Kidney (tissue), 14 donors: Measurements from ENCODE around the gene LRTM2. TPM values are rescaled to one million over a fixed set of nuclear protein-coding genes. Genes with fewer than 3 reads are reported as not detected.

Experiments used
- DNase-seq, 5 donors: peaks; one replicate each; pipeline ENCODE4 v3.0.0-alpha.2; 2013 to 2020
- FAIRE-seq: peaks from 2 replicates; lab custom pipeline; 2012; peaks lifted over from hg19 to GRCh38; lab: Jason Lieb, UNC
- H3K27ac ChIP-seq, 2 donors: one replicate each; pipeline ENCODE4 v1.7.0; 2013; ENCODE audit warnings: low read depth in 2 of 2, low read length in 2 of 2, inconsistent platforms in 1 of 2
- H3K27me3 ChIP-seq: one replicate; pipeline ENCODE4 v1.7.1; 2013; ENCODE audit warnings: low read length, inconsistent platforms; ENCODE audit not compliant: control insufficient read depth, insufficient read depth
- H3K36me3 ChIP-seq, 3 donors: one replicate each; pipeline versions ENCODE4 v1.7.0 to v1.7.1; 2013; ENCODE audit warnings: low read length in 3 of 3, control low read depth in 1 of 3, inconsistent platforms in 1 of 3; ENCODE audit not compliant: insufficient read depth in 3 of 3, control insufficient read depth in 2 of 3
- H3K4me1 ChIP-seq, 3 donors: one replicate each; pipeline versions ENCODE4 v1.7.0 to v1.7.1; 2013; ENCODE audit warnings: low read length in 3 of 3, inconsistent platforms in 1 of 3, low read depth in 1 of 3; ENCODE audit not compliant: control insufficient read depth in 2 of 3, insufficient read depth in 2 of 3
- H3K4me3 ChIP-seq, 3 donors: one replicate each; pipeline versions ENCODE4 v1.7.0 to v1.8.1; 2013; ENCODE audit warnings: low read length in 3 of 3, control low read depth in 1 of 3, inconsistent platforms in 1 of 3
- H3K9ac ChIP-seq, 3 donors: one replicate each; pipeline versions ENCODE4 v1.7.0 to v1.7.1; 2013; ENCODE audit warnings: low read length in 3 of 3, control low read depth in 1 of 3, inconsistent platforms in 1 of 3
- H3K9me3 ChIP-seq, 3 donors: one replicate each; pipeline versions ENCODE4 v1.7.0 to v1.7.1; 2013; ENCODE audit warnings: low read length in 3 of 3, control low read depth in 1 of 3, inconsistent platforms in 1 of 3; ENCODE audit not compliant: control insufficient read depth in 2 of 3, insufficient read depth in 1 of 3
- intact Hi-C: fragments of 100-400 bp; cut with DNase I; formaldehyde crosslinking; loops from one replicate; pipeline ENCODE4 v1.11.1; 2022
- polyA plus RNA-seq: library from polyadenylated mRNA; stranded (reverse); fragments of 350-450 nt; fragmentation: Illumina TruSeq; extraction: RNeasy Lipid Tissue Mini Kit (QIAGEN cat#74804); gene quantifications from one replicate; pipeline ENCODE4 v1.2.3, GENCODE V29; 2014; ENCODE audit warnings: low read depth, low replicate concordance; ENCODE audit not compliant: insufficient read depth
- total RNA-seq: library from RNA; stranded (reverse); fragmentation: NEBNext Ultra II Directional; extraction: Animal tissue kit (Norgen Biotek cat#: 25700); gene quantifications from one replicate; pipeline ENCODE4 v1.2.1, GENCODE V29; 2021
- TF ChIP-seq, protein P1 (sequence below): IDR thresholded peaks from 3 replicates; pipeline ENCODE4 v1.5.1; 2012; ENCODE audit warnings: mild to moderate bottlenecking, moderate library complexity, borderline replicate concordance; ENCODE audit not compliant: insufficient read depth; ENCODE audit errors: extremely low read depth
- donor health status: control.
- donor health status: control.
- donor health status: control.
- donor health status: control.
- donor health status: control.
- donor health status: DM: yes; HTN: yes; CAD: no.
- donor health status: Normal renal cell carcinoma (clear cell type).

Gene LRTM2
- total and polyA plus RNA-seq, 2 donors from 2014 or later: not detected

DNA sequence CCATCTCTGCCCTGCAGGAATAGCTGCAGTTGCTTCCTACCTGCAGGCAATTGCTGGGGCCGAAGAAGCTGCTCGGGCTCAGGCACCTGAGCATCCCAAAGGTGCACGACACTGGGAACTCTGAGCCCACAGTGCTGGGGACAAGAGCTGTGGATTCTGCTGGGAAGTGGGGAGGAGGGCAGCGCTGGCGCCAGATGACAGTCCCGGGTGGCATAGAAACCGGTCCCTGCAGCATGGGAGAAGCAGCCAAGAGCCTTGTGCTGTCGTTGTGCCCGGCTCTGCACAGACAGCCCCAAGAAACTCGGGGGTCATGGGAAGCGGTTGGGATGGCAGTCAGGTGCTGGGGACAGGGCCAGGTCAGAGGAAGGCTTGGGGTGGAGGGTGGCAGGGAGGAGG lies 529 bp downstream of the LRTM2 start:
- no peaks in the 10 kb centered on the region for H3K36me3 ChIP-seq
- H3K4me1 ChIP-seq: no peaks in the 10 kb centered on the region
- FAIRE-seq (no peak), DNase-seq (no peak)
- intact Hi-C loops: no loop called here
- H3K9me3 ChIP-seq: no peaks in the 10 kb centered on the region
- H3K4me3 ChIP-seq: no peak overlapping the region
- H3K9ac ChIP-seq: no peak overlapping the region
- H3K27ac ChIP-seq: no peak overlapping the region
- peaks cover 2% of the 10 kb centered on the region for H3K27me3 ChIP-seq
- TF ChIP-seq, protein P1, sequence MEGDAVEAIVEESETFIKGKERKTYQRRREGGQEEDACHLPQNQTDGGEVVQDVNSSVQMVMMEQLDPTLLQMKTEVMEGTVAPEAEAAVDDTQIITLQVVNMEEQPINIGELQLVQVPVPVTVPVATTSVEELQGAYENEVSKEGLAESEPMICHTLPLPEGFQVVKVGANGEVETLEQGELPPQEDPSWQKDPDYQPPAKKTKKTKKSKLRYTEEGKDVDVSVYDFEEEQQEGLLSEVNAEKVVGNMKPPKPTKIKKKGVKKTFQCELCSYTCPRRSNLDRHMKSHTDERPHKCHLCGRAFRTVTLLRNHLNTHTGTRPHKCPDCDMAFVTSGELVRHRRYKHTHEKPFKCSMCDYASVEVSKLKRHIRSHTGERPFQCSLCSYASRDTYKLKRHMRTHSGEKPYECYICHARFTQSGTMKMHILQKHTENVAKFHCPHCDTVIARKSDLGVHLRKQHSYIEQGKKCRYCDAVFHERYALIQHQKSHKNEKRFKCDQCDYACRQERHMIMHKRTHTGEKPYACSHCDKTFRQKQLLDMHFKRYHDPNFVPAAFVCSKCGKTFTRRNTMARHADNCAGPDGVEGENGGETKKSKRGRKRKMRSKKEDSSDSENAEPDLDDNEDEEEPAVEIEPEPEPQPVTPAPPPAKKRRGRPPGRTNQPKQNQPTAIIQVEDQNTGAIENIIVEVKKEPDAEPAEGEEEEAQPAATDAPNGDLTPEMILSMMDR: no peak

DNA sequence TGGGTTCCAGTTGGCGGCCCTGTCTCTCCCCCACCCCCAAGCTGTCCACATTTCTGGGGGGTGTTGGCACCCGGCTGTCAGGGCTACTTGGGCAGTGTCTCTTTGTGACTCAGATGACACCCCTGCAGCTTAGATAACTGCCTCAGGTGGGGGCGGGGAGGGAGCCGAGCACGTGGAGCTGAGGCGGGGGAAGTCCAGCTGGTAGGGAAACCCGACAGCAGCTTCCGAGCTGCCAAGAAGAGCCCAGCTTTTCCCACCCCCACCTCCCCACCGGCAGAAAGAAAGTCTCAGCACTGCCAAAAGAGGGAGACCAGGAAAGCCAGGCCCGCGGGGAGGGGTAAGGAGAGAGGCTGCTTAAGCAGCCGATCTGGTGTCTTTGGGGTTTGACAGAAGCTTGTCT lies 1.4 kb downstream of the LRTM2 start:
- Histone ChIP-seq H3K9me3 (no peaks in the 10 kb centered on the region), H3K36me3 (no peaks in the 10 kb centered on the region), H3K4me3 (no peak overlapping the region), H3K27ac (no peak overlapping the region), H3K27me3 (peaks cover 2% of the 10 kb centered on the region), H3K9ac (no peak overlapping the region), H3K4me1 (no peaks in the 10 kb centered on the region)
- no peak for FAIRE-seq
- intact Hi-C loops: no loop called here
- TF ChIP-seq, protein P1: no peak
- DNase-seq: no peak

GRCh38 chr12:1822699-1823098 lies 2.3 kb downstream of the LRTM2 start:
- H3K27ac ChIP-seq: no peak overlapping the region
- no peaks in the 10 kb centered on the region for H3K9me3 ChIP-seq
- FAIRE-seq (no peak), DNase-seq (no peak)
- TF ChIP-seq, protein P1: no peak
- no peaks in the 10 kb centered on the region for H3K4me1 ChIP-seq
- intact Hi-C loops: no loop called here
- no peak overlapping the region for H3K4me3 ChIP-seq
- H3K36me3 ChIP-seq: no peaks in the 10 kb centered on the region
- H3K9ac ChIP-seq: no peak overlapping the region
- peaks cover 2% of the 10 kb centered on the region for H3K27me3 ChIP-seq

DNA sequence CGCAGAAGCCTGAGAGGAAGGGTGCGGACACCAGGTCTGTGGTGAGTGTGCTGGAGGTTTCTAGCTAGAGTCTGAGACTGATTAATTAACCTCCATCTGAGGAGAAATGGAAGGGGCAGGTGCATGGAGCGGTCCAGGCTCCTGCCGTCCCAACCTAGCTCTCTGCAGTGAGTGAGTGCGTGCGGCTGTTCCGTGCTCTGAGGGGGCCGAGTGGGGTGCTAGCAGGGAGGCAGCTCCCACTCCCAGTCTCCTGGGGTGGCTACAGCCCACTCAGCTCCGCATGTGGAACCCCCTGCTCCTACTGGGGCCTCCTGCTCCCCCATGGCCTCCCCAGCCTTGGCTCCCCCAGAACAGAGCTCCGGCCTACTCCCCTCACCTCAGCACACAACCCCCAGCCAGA lies 2.9 kb downstream of the LRTM2 start:
- no peak for DNase-seq
- FAIRE-seq: no peak
- Histone ChIP-seq H3K4me1 (no peaks in the 10 kb centered on the region), H3K4me3 (no peak overlapping the region), H3K27ac (no peak overlapping the region), H3K9ac (no peak overlapping the region), H3K9me3 (no peaks in the 10 kb centered on the region), H3K36me3 (no peaks in the 10 kb centered on the region), H3K27me3 (peaks cover 2% of the 10 kb centered on the region)
- TF ChIP-seq, protein P1: no peak
- intact Hi-C loops: no loop called here
